Loucy (cell line): Measurements from ENCODE around the gene SULT4A1.

Source experiments
- EZH2phosphoT487 ChIP-seq: fragments of 200-600 bp; IDR thresholded peaks from 2 replicates; pipeline ENCODE4 v1.6.1; 2018; ENCODE audit warnings: antibody characterized with exemption, mild to moderate bottlenecking, moderate library complexity, borderline replicate concordance
- TF ChIP-seq, protein P1 (sequence below): fragments of 200-600 bp; sonication (generic); conservative IDR thresholded peaks from 2 replicates; pipeline ENCODE4 v1.5.1; 2014; ENCODE audit warnings: mild to moderate bottlenecking, antibody characterized with exemption, low read length

DNA sequence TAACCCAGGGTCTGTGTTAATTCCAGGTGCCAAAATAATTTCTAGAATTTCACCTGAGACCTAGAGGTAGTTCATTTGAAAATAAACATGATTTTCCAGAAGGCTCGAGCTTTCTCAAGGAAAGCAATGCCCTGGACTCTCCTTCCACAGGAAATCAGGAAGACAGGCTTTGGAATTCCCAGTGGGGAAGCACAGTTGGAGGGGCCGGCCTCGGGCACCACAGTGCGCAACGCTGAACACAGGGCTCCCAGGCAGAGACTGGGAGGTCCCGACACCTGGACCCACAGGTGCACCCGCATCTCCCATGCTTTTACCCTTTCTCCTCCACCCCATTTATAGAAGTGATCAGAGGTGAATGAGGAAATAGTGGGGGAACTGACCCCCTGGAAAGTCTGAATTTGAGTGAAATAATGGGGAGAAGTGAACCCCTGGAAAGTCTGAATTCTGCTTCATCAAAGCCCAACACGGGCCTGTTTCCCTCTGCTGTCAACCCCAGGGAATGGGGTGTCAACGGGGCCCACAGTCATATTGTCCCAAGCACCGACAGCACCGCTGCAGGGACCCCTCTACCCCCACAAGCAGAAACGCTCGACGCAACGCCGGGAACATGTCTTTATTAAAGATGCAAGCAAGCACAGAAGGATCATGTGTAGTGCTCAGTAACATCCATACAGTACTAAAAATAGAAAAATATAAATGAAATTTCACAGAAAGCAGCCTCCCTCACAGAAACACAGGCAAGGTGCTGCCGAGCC lies 38.2 kb downstream of the SULT4A1 start:
- TF ChIP-seq, protein P1, sequence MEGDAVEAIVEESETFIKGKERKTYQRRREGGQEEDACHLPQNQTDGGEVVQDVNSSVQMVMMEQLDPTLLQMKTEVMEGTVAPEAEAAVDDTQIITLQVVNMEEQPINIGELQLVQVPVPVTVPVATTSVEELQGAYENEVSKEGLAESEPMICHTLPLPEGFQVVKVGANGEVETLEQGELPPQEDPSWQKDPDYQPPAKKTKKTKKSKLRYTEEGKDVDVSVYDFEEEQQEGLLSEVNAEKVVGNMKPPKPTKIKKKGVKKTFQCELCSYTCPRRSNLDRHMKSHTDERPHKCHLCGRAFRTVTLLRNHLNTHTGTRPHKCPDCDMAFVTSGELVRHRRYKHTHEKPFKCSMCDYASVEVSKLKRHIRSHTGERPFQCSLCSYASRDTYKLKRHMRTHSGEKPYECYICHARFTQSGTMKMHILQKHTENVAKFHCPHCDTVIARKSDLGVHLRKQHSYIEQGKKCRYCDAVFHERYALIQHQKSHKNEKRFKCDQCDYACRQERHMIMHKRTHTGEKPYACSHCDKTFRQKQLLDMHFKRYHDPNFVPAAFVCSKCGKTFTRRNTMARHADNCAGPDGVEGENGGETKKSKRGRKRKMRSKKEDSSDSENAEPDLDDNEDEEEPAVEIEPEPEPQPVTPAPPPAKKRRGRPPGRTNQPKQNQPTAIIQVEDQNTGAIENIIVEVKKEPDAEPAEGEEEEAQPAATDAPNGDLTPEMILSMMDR: no peak
- no peak for TF ChIP-seq EZH2phosphoT487
